ENCODE measurements around the gene LRRC8D. TPM values are rescaled to one million over a fixed set of nuclear protein-coding genes. Genes with fewer than 3 reads are reported as not detected.

Gene LRRC8D
- total RNA-seq, 1 experiment from 2014 or later: 37.2 TPM

DNA sequence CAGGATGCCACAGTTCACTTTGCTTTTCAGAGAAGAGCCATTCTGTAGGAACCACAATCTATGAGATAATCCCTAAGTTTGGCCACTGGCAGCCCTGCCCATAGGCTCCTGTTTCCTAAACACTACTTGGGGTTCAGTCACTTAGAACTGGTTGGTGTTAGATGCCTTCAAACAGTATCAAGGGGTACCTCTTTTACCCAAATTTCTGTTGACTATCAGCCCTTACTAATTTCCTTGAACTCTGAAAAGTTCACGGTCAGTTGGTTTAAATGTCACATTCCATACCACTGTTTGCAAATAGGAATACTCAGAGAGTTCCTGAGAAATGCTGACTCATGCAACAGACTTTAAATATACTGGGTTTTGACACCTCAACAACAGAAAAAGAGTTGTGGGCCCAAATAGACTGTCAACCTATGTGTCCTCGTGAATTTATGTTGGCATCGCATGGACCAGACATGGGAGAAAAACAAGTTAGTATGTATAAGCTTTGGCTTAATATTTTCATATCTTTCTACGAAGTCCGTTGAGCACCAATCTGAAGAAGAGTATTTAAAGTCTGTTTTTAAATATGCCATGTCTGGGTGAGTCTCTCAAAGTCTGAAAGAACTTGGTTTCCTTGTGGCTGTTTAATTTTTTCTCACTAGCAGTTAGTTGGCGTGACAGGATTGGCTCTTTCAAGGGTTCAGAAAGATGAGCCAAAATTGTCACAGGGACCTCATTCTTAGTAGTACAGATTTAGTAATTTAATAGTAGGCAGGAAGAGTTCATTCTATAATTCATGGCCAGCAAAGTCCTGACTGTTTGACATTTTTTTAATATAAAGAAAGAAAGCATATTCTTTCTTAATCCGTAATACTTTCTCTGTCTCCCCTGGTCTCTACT is 117.6 kb downstream of the LRRC8D start:
- Histone ChIP-seq H4K5ac (ENCODE audit: insufficient read length, low read depth, low read length) (no peak overlapping the region), H3K9me3 (ENCODE audit: control insufficient read depth, low read depth, low read length) (no peaks in the 10 kb centered on the region), H3K9ac (ENCODE audit: extremely low read depth, insufficient read length, low read length) (no peak overlapping the region), H2BK20ac (ENCODE audit: low read depth, low read length, poor library complexity, severe bottlenecking) (no peak overlapping the region), H3K4ac (ENCODE audit: low read depth, low read length) (no peak overlapping the region), H2BK120ac (ENCODE audit: low read depth, low read length, poor library complexity, severe bottlenecking) (peak overlapping the region; percentile 14), H3K79me2 (ENCODE audit: insufficient read depth, low read length) (no peaks in the 10 kb centered on the region), H4K20me1 (ENCODE audit: control insufficient read depth, insufficient read depth, insufficient read length) (no peaks in the 10 kb centered on the region), H2AK5ac (ENCODE audit: insufficient read length, low read length) (no peak overlapping the region), H3K23ac (ENCODE audit: insufficient read length, low read depth, low read length) (no peak overlapping the region), H3K56ac (ENCODE audit: insufficient read length, low read depth, low read length) (no peak overlapping the region), H3K4me2 (ENCODE audit: insufficient read depth, insufficient read length, low read length) (no peak overlapping the region), H3T11ph (ENCODE audit: low read length) (no peak overlapping the region), H2BK15ac (ENCODE audit: low read depth, low read length) (no peak overlapping the region), H2BK5ac (ENCODE audit: insufficient read length, low read length) (no peak overlapping the region), H3K79me1 (ENCODE audit: insufficient read depth, low read depth, low read length, poor library complexity, severe bottlenecking) (no peaks in the 10 kb centered on the region), H4K91ac (ENCODE audit: insufficient read length, low read depth, low read length) (no peak overlapping the region), H3K14ac (ENCODE audit: insufficient read depth, low read length) (no peak overlapping the region), H3K27ac (ENCODE audit: insufficient read length, low read depth, low read length) (no peak overlapping the region), H3K23me2 (ENCODE audit: insufficient read length, low read depth, low read length, poor library complexity, severe bottlenecking) (no peaks in the 10 kb centered on the region), H3K18ac (ENCODE audit: insufficient read length, low read depth, low read length) (no peak overlapping the region), H3K4me1 (ENCODE audit: insufficient read depth, low read length) (peaks cover 3% of the 10 kb centered on the region; the same call in 1 of the 2 replicates), H3K27me3 (ENCODE audit: insufficient read depth, low read length) (no peaks in the 10 kb centered on the region), H2BK12ac (ENCODE audit: insufficient read length, low read depth, low read length) (no peak overlapping the region), H4K8ac (replicated peaks; ENCODE audit: insufficient read length, low read depth, low read length) (no peak overlapping the region), H2AFZ (ENCODE audit: low read length) (no peak overlapping the region)
- Mint-ChIP-seq H3K9me3 (no peaks in the 10 kb centered on the region), H3K4me1 (peaks cover 55 to 58% of the 10 kb centered on the region in 2 experiments), H3K27ac (peak overlapping the region; percentile 15 to 91 (median 90); a peak in 6 of 7 replicates), H3K4me3 (no peak overlapping the region), H3K36me3 (ENCODE audit: insufficient read depth in 1 of 3, low read depth in 3 of 3) (peaks cover 15 to 30% (median 26%) of the 10 kb centered on the region in 3 experiments; a peak in 6 of 7 replicates), H3K27me3 (ENCODE audit: low read depth) (no peaks in the 10 kb centered on the region)
- TF ChIP-seq, protein P1, sequence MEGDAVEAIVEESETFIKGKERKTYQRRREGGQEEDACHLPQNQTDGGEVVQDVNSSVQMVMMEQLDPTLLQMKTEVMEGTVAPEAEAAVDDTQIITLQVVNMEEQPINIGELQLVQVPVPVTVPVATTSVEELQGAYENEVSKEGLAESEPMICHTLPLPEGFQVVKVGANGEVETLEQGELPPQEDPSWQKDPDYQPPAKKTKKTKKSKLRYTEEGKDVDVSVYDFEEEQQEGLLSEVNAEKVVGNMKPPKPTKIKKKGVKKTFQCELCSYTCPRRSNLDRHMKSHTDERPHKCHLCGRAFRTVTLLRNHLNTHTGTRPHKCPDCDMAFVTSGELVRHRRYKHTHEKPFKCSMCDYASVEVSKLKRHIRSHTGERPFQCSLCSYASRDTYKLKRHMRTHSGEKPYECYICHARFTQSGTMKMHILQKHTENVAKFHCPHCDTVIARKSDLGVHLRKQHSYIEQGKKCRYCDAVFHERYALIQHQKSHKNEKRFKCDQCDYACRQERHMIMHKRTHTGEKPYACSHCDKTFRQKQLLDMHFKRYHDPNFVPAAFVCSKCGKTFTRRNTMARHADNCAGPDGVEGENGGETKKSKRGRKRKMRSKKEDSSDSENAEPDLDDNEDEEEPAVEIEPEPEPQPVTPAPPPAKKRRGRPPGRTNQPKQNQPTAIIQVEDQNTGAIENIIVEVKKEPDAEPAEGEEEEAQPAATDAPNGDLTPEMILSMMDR (conservative IDR thresholded peaks at IDR 0.05): no peak
- DNase-seq: no peak
- whole genome bisulfite sequencing (ENCODE audit: extremely low coverage, insufficient read length, low lambda C conversion rate): no CpG with 5 or more reads among the region's 7 CpGs

Measured in H9 (cell line).